OCI-LY1 (cell line): Measurements from ENCODE around the gene SLC4A2.

Source experiments
- H2AFZ ChIP-seq: fragments of 200-600 bp; sonication (generic), shearing (Covaris generic); 2 replicates; pipeline ENCODE4 v1.6.0; 2014; ENCODE audit warnings: antibody characterized with exemption, mild to moderate bottlenecking, low read length
- H3F3A ChIP-seq: fragments of 200-600 bp; sonication (generic), shearing (Covaris generic); 2 replicates; pipeline ENCODE4 v1.6.0; 2014; ENCODE audit warnings: mild to moderate bottlenecking, antibody characterized with exemption, low read length, moderate library complexity; ENCODE audit not compliant: insufficient read depth
- H3K27ac ChIP-seq: fragments of 200-600 bp; sonication (generic); 2 replicates; pipeline ENCODE4 v1.5.1; 2014; ENCODE audit warnings: low read length, mixed run types, mild to moderate bottlenecking, low read depth; ENCODE audit not compliant: poor library complexity, severe bottlenecking
- H3K27me3 ChIP-seq: fragments of 200-600 bp; sonication (generic); 2 replicates; pipeline ENCODE4 v1.6.0; 2014; ENCODE audit warnings: antibody characterized with exemption, mild to moderate bottlenecking, low read length, moderate library complexity; ENCODE audit not compliant: insufficient read depth
- H3K36me3 ChIP-seq: fragments of 200-600 bp; sonication (generic); 2 replicates; pipeline ENCODE4 v1.6.1; 2014; ENCODE audit warnings: mild to moderate bottlenecking, antibody characterized with exemption, low read length, moderate library complexity, mixed read lengths; ENCODE audit not compliant: insufficient read depth
- H3K4me1 ChIP-seq: fragments of 200-600 bp; sonication (generic); 2 replicates; pipeline ENCODE4 v1.5.1; 2014; ENCODE audit warnings: mild to moderate bottlenecking, low read length, moderate library complexity; ENCODE audit not compliant: insufficient read depth, severe bottlenecking
- H3K4me2 ChIP-seq: fragments of 200-600 bp; sonication (generic), shearing (Covaris generic); 2 replicates; pipeline ENCODE4 v1.6.1; 2014; ENCODE audit warnings: low read length
- H3K4me3 ChIP-seq: fragments of 200-600 bp; sonication (generic); 2 replicates; pipeline ENCODE4 v1.5.1; 2014; ENCODE audit warnings: low read length, low read depth, mild to moderate bottlenecking, mixed read lengths; ENCODE audit not compliant: poor library complexity, severe bottlenecking
- H3K79me2 ChIP-seq: fragments of 200-600 bp; shearing (Covaris generic); 2 replicates; pipeline ENCODE4 v1.6.1; 2016; ENCODE audit warnings: mixed run types, low read length, mixed read lengths; ENCODE audit not compliant: insufficient read depth
- H3K9ac ChIP-seq: fragments of 200-600 bp; sonication (generic), shearing (Covaris generic); 2 replicates; pipeline ENCODE4 v1.6.1; 2014; ENCODE audit warnings: mild to moderate bottlenecking, low read length, mixed read lengths
- H3K9me2 ChIP-seq: fragments of 200-600 bp; sonication (generic), shearing (Covaris generic); 2 replicates; pipeline ENCODE4 v1.6.1; 2014; ENCODE audit warnings: low read depth, mild to moderate bottlenecking, low read length, mixed read lengths
- H3K9me3 ChIP-seq: fragments of 200-600 bp; shearing (Covaris generic); 2 replicates; pipeline ENCODE4 v1.6.1; 2014; ENCODE audit warnings: low read length, mixed read lengths
- H4K20me1 ChIP-seq: fragments of 200-600 bp; sonication (generic), shearing (Covaris generic); 2 replicates; pipeline ENCODE4 v1.6.0; 2016; ENCODE audit warnings: mild to moderate bottlenecking, low read length; ENCODE audit not compliant: insufficient read depth
- CTCF ChIP-seq: fragments of 200-600 bp; sonication (generic), shearing (Covaris generic); IDR thresholded peaks from 2 replicates; pipeline ENCODE4 v1.5.1; 2017; ENCODE audit warnings: mild to moderate bottlenecking, antibody characterized with exemption, low read length, moderate library complexity, mixed read lengths
- EZH2 ChIP-seq: fragments of 200-600 bp; sonication (generic), shearing (Covaris generic); IDR thresholded peaks from 2 replicates; pipeline ENCODE4 v1.8.0; 2017; ENCODE audit warnings: borderline replicate concordance, mixed run types, mild to moderate bottlenecking, antibody characterized with exemption, low read length, moderate library complexity, mixed read lengths

SLC4A2 gene

DNA sequence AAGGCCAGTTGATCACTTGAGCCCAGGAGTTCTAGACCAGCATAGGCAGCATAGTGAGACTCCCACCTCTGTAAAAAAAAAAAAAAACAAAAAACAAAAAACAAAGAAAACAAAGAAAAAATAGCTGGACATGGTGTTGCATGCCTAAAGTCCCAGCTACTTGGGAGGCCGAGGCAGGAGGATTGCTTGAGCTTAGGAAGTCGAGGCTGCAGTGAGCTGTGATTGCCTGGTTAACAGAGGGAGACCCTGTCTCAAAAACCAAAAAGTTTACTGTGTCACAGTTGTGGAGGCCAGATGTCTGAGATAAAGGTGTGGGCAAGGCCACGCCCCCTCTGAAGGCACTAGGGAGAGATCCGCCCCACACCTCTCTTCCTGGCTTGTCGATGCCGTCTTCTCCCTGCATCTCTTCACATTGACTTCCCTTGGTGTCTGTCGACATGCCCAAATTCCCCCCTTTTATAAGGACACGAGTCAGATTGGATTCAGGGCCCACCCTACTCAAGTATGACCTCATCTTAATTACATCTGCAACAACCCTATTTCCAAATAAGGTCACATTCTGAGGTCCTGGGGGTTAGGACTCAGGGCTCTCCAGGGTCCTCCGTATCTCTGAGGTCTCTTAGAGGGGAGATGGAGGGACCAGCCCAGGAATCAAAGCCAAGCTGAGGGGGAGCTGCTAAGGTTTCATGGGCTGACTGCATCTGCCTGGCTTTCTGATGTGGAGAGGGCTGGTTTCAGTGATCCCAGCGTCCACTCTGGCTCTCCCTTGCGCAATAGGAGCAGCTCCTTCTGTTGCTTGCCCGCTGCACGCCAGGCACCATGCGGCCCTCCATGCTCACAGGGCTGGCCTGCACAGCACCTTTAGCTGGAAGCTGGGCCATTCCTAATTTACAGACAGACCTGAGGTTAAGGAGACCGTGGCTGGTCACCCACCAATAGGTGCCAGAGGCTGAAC lies 50.0 kb downstream of the SLC4A2 start:
- no peak overlapping the region for H3K9ac ChIP-seq
- no peak overlapping the region for H3K27ac ChIP-seq
- H3K4me3 ChIP-seq, result no peak overlapping the region
- no peaks in the 10 kb centered on the region for H3K9me3 ChIP-seq
- no peak overlapping the region for H2AFZ ChIP-seq
- TF ChIP-seq CTCF, result no peak
- TF ChIP-seq EZH2, result no peak
- H4K20me1 ChIP-seq, result no peaks in the 10 kb centered on the region
- no peaks in the 10 kb centered on the region for H3K9me2 ChIP-seq
- no peaks in the 10 kb centered on the region for H3K36me3 ChIP-seq
- H3K4me2 ChIP-seq, result no peak overlapping the region
- no peaks in the 10 kb centered on the region for H3F3A ChIP-seq
- peaks cover 9% of the 10 kb centered on the region; the same call in 1 of the 2 replicates for H3K27me3 ChIP-seq
- no peaks in the 10 kb centered on the region for H3K79me2 ChIP-seq
- no peaks in the 10 kb centered on the region for H3K4me1 ChIP-seq

GRCh38 chr7:151110236-151110940 lies 51.0 kb downstream of the SLC4A2 start:
- no peak overlapping the region for H2AFZ ChIP-seq
- no peaks in the 10 kb centered on the region for H3K9me3 ChIP-seq
- H3K4me1 ChIP-seq, result no peaks in the 10 kb centered on the region
- no peaks in the 10 kb centered on the region for H3K36me3 ChIP-seq
- no peak for TF ChIP-seq CTCF
- no peak for TF ChIP-seq EZH2
- H3K27me3 ChIP-seq, result peaks cover 9% of the 10 kb centered on the region; the same call in 1 of the 2 replicates
- no peaks in the 10 kb centered on the region for H3K9me2 ChIP-seq
- no peaks in the 10 kb centered on the region for H4K20me1 ChIP-seq
- no peak overlapping the region for H3K27ac ChIP-seq
- H3K4me3 ChIP-seq, result no peak overlapping the region
- no peaks in the 10 kb centered on the region for H3K79me2 ChIP-seq
- H3K4me2 ChIP-seq, result no peak overlapping the region
- no peaks in the 10 kb centered on the region for H3F3A ChIP-seq
- H3K9ac ChIP-seq, result no peak overlapping the region

- Histone ChIP-seq H3K9ac (no peak overlapping the region), H4K20me1 (no peaks in the 10 kb centered on the region), H3F3A (no peaks in the 10 kb centered on the region), H3K9me2 (no peaks in the 10 kb centered on the region), H2AFZ (no peak overlapping the region), H3K36me3 (no peaks in the 10 kb centered on the region), H3K79me2 (no peaks in the 10 kb centered on the region), H3K27me3 (peaks cover 9% of the 10 kb centered on the region; the same call in 1 of the 2 replicates), H3K4me3 (no peak overlapping the region), H3K27ac (no peak overlapping the region), H3K4me2 (no peak overlapping the region), H3K4me1 (no peaks in the 10 kb centered on the region), H3K9me3 (no peaks in the 10 kb centered on the region)
- TF ChIP-seq CTCF (peak; percentile 90), EZH2 (no peak)
Observed at GRCh38 chr7:151110941-151111645, 51.7 kb downstream of the SLC4A2 start.
